DMS114 treated with DMSO at 0.1 percent for 48 hours (cell line): ENCODE measurements around the gene WDFY2.

ENCODE experiments used
- DNase-seq: peaks from one replicate; lab custom pipeline; 2025; ENCODE audit not compliant: unreplicated experiment; lab: John Stamatoyannopoulos, UW

The WDFY2 gene

GRCh38 chr13:51600703-51601102, 16.4 kb downstream of the WDFY2 start:
- no peak for DNase-seq

DNA sequence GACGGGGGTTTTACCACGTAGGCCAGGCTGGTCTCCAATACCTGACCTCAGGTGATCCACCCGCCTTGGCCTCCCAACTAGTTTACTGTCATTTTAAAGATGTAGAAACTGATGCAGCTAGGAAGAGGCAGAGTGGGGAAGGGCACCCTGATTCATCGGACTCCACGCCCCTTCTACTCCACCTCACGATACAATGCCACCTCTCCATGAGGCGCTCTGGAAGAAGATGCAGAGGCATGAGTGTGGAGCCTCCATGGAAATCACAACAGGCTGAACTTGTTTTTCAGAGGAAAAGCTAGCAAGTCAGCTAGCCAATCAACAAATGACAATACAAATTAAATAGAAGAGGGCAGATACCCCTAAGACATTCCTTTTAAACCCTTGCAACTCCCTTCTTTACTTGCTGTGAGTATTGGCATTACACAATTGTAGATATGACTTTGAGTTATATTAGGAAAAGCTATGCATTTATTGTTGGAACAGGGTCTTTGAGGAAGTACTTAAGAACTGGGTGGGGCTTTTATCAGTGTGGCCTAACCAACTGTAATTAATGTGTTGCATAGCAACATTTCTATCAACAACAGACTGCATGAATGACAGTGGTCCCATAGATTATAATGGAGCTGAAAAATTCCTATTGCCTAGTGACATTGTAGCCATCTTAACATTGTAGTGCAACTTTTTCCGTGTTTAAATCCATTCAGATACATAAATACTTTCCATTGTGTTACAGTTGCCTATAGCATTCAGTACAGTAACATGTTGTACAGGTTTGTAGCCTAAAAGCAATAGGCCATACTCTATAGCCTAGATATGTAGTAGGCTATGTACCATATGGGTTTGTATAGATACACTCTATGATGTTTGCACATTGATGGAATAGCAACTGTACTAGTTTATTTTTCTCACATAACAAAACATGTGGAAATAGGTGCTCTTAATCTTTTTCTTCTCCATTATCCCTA, 17.6 kb downstream of the WDFY2 start:
- no peak for DNase-seq

DNA sequence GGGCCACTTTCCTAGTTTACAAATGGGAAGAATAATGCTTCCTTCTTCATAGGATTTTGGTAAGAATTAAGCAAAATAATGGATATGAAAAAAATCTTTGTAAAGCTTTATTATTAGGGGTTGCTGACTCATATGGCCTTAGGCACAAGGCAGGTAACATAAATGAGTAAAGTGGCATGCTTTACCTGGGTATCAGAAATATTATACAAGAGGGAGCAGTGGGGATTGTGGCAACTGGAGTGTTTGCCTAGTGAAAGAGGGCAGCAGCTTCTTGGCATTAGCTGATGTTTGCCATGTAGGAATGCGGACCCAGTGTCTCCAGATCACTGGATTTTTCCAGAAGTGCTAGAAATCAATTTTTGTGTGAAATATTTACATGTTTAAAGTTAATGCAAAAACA, 19.5 kb downstream of the WDFY2 start:
- no peak for DNase-seq

GRCh38 chr13:51605698-51606097, 21.4 kb downstream of the WDFY2 start:
- no peak for DNase-seq

- no peak for DNase-seq
Measured at GRCh38 chr13:51607165-51607564, 22.9 kb downstream of the WDFY2 start.

GRCh38 chr13:51608857-51609406, 24.7 kb downstream of the WDFY2 start:
- no peak for DNase-seq

DNA sequence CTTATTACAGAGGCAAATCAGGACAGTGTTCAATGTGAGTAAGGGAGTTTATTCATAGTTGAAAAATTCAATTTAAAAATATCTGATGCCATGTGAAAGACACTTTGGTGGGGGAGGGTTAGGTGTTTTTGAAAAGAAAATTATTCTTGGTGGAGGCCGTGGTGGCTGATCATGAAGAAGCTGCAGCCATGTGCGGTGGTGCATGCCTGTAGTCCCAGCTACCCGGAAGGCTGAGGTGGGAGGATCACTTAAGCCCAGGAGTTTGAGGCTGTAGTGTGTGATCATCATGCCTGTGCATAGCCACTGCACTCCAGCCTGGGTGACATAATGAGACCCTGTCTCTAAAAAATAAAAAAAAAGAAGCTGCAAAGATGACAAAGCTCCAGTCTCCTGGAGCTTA, 28.6 kb downstream of the WDFY2 start:
- DNase-seq, result no peak

GRCh38 chr13:51613535-51613934, 29.3 kb downstream of the WDFY2 start:
- DNase-seq, result no peak

GRCh38 chr13:51614350-51614786, 30.1 kb downstream of the WDFY2 start:
- DNase-seq, result no peak

DNA sequence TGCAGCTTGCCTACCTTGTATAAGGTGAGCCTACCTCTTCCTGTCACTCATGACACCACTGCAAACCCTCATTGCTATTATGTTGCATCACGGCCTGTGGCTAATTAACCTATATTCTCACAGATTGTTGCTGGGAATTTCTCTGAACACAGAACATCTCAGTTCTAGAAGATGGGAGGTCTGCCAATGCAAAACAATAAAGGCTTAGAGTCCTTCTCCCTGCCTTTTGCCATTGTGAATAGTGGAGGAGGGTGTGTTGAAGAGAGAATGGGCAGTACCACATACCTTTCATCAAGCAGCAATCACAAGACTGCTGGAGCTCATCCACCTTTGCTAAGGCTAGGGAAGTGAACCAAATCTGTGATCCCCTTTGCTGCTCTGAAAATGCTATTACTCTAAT, 34.4 kb downstream of the WDFY2 start:
- no peak for DNase-seq

- no peak for DNase-seq
Measured at GRCh38 chr13:51619614-51620013, 35.4 kb downstream of the WDFY2 start.

DNA sequence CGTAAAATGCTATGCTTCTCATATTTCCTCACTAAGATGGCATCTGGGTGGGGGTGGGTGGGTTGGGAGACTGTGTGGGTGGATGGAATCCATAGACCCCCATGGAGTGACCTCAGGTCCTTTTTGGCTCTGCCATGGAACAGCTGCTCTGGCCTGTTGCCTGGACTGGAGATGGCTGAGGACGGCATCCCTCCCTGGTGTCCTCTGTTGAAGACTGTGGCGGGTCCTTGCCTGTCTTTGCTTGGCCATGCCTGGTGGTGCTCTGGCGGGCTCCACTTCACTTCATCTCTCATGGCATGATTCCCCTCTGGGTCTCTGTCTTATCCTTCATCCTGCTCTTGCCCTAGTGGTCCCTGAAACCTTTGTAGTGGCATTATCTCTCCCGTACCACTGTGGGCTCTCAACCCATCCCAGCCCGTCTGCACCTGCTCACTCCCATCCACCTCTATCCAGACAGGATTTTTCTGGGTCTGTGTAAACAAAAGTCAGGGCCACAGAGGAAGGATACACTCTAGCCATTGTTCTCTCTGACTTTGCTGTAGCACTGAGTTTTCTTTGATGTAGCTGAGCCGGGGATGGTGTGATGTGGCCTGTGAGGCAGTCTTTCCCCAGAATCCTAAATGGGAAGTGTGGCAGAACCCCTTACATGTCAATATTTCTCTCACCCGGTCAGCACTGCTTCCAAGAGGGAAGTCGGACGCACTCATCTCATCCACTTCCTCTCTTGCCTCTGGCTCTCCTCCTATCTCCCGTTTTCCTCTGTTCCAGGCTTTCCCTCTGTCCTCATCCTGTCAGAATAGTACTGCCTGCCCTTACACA, 36.1 kb downstream of the WDFY2 start:
- no peak for DNase-seq

- no peak for DNase-seq
Measured at GRCh38 chr13:51621602-51622001, 37.3 kb downstream of the WDFY2 start.

GRCh38 chr13:51623473-51623872, 39.2 kb downstream of the WDFY2 start:
- no peak for DNase-seq

DNA sequence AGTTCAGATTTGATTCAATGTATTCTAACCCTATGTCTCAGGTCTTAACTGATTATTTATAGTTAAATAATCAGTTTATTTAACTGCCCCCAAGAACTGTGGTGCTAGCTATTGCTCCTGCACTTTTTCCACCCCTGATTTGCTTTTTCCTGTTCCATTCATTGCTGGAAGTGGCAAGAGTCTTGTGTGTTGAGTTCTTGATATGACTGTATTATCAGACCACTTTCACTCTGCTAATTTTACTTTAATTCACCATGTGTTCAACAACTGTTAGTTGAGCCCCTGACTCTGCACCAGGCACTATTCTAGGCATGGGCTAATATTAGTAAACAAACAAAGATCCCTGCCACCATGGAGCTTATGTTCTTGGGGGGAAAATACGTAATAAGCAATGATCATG, 39.9 kb downstream of the WDFY2 start:
- no peak for DNase-seq

- no peak for DNase-seq
Measured at GRCh38 chr13:51624695-51625345, 40.6 kb downstream of the WDFY2 start.

DNA sequence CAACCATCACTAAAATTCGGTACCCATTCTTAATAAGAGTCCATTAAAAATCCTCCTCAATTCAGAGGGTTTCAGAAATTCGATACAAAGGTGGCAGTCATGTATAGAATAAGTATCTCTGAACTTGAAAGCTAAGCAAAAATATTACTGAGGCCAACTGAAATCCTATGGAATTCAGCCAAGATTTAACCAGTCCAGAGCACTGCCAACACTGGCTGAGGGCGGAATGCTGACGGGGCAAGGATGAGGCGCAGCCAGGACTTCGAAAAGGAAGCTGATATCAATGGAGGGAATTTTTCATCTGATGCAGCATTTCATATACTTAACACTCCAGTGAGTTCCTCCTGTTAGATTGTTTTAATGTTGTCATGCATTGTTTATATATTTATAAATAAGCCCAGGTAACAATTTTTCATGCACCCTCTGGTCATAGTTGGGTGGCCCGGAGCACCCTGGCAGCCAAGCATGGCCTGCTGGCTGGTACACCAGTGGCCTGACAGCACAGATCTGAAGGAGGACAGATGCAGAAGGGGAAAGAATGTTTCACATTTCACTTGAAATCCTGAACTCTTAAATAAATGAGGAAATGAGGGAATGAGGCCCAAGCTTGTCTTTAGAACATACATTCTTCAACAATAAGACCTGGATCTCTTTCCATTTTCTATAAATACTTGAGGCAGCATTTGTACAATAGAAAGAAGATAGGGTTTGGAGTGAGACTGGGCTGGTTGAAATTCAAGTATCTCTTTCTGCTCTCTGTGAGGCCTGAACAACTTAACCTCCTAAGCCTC, 41.5 kb downstream of the WDFY2 start:
- DNase-seq, result no peak

GRCh38 chr13:51626749-51627148, 42.5 kb downstream of the WDFY2 start:
- no peak for DNase-seq

DNA sequence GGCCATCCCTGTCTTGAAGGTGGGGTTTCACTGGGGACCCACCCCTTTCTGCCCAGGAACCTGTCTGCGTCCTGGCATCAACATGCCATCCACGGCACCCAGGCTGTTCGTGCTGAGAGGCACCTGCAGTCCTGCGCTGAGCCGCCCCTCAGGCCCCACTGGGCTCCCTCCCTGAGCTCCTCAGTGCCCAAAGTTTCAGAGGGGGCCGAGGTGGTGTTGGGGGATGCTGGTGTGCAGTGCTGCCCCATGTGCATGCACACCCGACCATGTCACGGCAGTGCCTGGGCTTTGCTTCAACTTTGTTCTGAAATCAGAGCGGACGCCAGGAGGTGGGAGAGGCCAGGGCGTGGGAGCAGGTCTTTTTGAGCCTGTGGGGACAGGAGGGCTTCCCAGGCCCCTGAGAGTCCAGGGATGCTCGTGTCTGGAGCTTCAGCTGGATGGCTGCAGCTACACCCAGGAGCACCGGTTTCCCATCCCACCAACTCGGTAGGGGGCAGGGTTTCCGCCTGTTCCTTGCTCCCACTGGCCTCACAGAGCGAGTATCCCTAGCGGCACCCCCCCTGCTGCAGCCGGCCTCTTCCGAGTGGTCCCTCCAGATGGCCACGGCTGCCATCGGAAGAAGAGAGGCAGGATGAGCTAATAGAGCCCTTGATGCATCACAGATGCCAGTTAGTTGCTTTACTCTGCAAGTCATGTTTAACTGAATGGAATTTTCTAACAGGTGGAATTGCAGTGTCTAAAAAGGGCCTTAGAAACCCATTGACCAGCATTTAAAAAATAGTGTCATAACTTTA, 44.0 kb downstream of the WDFY2 start:
- no peak for DNase-seq
